H1 (cell line): Measurements from ENCODE around the gene IRF8. TPM values are rescaled to one million over a fixed set of nuclear protein-coding genes. Genes with fewer than 3 reads are reported as not detected.

Experiments used
- CREB1 ChIP-seq: IDR thresholded peaks from 2 replicates; pipeline ENCODE4 v1.6.1; 2012; ENCODE audit warnings: inconsistent platforms
- JUN ChIP-seq: IDR thresholded peaks from 2 replicates; pipeline ENCODE4 v1.6.1; 2011; ENCODE audit warnings: low read depth, mild to moderate bottlenecking, improper control_type of control experiment, low read length
- KDM4A ChIP-seq: IDR thresholded peaks from one replicate; pipeline ENCODE4 v1.7.1; 2012; ENCODE audit warnings: low read depth, mild to moderate bottlenecking, moderate library complexity, low read length, inconsistent platforms; ENCODE audit not compliant: severe bottlenecking
- NANOG ChIP-seq: IDR thresholded peaks from 2 replicates; pipeline ENCODE4 v1.6.1; 2011; ENCODE audit warnings: low read length, low read depth, mild to moderate bottlenecking, inconsistent platforms; ENCODE audit not compliant: insufficient read depth, poor library complexity, severe bottlenecking
- RBBP5 ChIP-seq: IDR thresholded peaks from 2 replicates; pipeline ENCODE4 v1.7.1; 2012; ENCODE audit warnings: low read depth, mild to moderate bottlenecking, inconsistent platforms, low read length, moderate library complexity, borderline replicate concordance
- RXRA ChIP-seq: IDR thresholded peaks from 2 replicates; pipeline ENCODE4 v1.6.1; 2011; ENCODE audit warnings: low read depth, mild to moderate bottlenecking, low read length, moderate library complexity; ENCODE audit not compliant: insufficient read depth
- SAP30 ChIP-seq: fragments of 300-600 bp; sonication (generic); IDR thresholded peaks from 2 replicates; pipeline ENCODE4 v1.7.1; 2012; ENCODE audit warnings: low read length, moderate library complexity, mild to moderate bottlenecking, inconsistent platforms; ENCODE audit not compliant: insufficient read depth, insufficient replicate concordance
- YY1 ChIP-seq: IDR thresholded peaks from 2 replicates; pipeline ENCODE4 v1.6.1; 2011; ENCODE audit warnings: low read depth, mild to moderate bottlenecking, low read length
- polyA plus RNA-seq, 7 experiments: library from polyadenylated mRNA; depleted of rRNA in 3 of 7; stranded (reverse) in 5 of 7; unstranded in 2 of 7; fragments of >200 nt in 5 of 7; fragments of 200-250 nt in 2 of 7; gene quantifications; 1 replicate in 5 of 7; 2 replicates in 1 of 7; 4 replicates in 1 of 7; pipeline versions ENCODE4 v1.2.1 to v1.2.3, GENCODE V29; 2011 to 2013; ENCODE audit warnings: missing spikeins in 2 of 7, mixed read lengths in 2 of 7
- total RNA-seq: library from RNA; stranded (reverse); fragmentation: NEBNext Ultra II Directional; extraction: Animal tissue kit (Norgen Biotek cat#: 25700); gene quantifications from 2 replicates; pipeline ENCODE4 v1.2.1, GENCODE V29; 2021

The IRF8 gene
- total and polyA plus RNA-seq, 2 of the 8 experiments (the other 6 are each of a cell fraction or from before 2014, with no cell fraction given): 0.35 to 2.0 TPM

GRCh38 chr16:85898521-85899442, at the start of gene IRF8 (continued):
- no peak for TF ChIP-seq NANOG
- no peak for TF ChIP-seq SAP30
- TF ChIP-seq JUN: no peak
- no peak for TF ChIP-seq RBBP5
- no peak for TF ChIP-seq CREB1
- TF ChIP-seq RXRA: no peak
- no peak for TF ChIP-seq YY1
- peak; percentile 97 for TF ChIP-seq KDM4A
